NCI-H345 treated with DMSO at 0.1 percent for 48 hours (cell line): ENCODE data around the gene MAPK8.
"Not testable (repeated sequence)": the region's sequence is repeated elsewhere in the genome, so short reads cannot be mapped to it uniquely, and the experiment has no call there.

ENCODE experiments used
- DNase-seq: peaks from one replicate; lab custom pipeline; 2025; ENCODE audit not compliant: unreplicated experiment; lab: John Stamatoyannopoulos, UW

The MAPK8 gene

DNA sequence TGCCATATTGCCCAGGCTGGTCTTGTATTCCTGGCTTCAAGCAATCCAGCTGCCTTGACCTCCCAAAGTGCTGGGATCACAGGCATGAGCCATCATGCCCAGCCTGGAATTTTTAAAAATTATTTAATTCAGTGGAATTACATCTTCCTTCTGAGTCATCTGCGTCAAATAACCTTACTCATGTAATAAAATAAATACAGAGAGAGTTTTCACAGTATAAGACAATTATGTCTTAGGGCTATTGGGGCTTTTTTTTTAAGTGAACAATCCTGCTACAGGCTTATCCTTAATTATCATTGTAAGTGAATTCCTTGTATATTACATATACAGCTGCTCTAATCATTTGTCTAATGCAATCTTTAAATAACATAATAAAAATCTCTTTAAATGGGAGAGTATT is 108.3 kb downstream of the MAPK8 start:
- DNase-seq: no peak

DNA sequence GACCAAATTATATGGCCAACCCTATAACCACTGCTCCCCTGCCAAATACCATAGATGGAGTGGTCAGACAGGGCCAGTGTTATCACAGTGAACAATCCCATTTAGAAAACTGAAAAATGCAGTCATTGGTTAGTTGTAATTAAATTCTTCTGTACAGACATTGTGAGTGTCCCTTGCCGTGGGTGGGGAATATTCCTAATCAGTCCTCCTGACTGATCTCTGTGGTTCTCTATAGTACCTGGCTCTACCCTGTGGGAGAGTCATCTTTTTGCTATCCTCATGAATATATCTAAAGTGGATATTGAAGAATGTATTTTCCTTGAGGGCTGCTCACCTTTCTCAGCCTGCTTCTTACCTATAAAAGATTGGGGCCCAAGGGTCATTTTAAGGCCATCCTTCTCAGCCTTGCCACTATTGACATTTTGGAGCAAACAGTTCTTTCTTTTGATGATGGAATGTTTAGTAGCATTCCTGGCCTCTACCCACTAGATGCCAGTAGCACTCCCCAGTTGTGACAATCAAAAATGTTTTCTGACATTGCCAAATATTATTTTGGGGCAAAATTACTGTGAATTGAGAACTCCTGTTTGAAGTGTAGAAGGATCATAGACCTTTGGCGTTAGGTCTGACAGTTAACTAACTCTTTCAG is 110.2 kb downstream of the MAPK8 start:
- DNase-seq: no peak

DNA sequence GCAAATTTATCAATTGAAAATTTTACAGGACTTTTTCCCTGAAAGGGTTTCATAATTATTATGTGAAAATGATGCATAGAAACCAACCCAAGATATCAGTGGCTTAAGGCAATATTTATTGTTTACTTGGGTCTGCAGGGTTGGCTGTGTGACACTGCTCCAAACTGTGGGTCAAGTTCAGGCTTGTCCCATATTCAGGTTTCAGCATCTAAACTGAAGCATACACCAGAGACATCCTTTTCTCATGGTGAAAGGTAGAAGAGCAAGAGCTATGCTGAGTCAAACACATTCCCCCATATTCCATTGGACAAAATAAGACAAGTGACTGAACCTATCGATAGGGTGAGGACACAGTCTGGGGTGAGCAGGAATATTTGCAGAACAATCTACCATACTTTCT is 110.9 kb downstream of the MAPK8 start:
- DNase-seq: no peak

DNA sequence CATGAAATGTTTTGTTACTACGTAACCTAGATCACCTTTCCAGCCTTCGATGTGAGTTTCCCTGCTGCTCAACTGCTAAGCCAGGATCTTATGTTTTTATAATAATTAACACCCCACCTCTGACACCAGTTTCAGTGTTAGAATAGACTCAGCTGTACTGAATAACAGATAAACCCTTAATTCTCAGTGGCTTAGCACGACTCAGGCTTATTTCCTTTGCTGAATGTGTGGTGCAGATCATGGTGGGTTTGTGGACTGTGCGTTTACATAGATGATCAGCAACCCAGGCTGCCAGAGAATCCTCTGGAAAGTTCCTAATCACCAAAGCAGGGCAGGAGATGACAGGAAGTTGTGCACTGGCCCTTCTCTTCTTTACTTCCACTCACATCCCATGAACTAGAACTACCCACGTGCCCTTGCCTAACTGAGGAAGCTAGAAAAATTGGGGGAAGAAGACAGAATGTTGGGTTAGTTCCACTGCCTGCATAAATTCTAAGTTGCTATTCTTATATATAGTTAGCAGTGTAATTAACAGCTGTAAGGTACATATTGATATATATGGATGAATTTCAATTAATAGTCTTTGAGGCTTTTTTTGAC is 111.8 kb downstream of the MAPK8 start:
- no peak for DNase-seq

DNA sequence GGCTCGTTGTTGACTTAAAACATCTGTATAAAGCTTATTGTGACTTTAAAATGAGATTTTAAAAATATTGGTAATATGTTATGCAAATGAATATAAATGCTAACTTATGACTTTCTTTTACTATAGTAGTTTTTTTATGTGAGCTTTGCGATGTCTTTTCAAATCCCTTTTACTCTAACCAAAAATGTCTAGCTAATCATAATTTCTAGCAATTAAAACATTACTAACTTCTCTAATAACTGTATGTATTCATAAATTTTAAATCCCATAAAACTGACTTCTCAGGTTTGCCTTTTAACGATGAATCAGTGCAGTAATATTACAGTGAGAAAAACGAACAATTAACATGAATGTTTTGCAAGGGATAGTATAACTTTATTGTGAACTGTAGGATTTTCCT is 113.2 kb downstream of the MAPK8 start:
- no peak for DNase-seq

DNA sequence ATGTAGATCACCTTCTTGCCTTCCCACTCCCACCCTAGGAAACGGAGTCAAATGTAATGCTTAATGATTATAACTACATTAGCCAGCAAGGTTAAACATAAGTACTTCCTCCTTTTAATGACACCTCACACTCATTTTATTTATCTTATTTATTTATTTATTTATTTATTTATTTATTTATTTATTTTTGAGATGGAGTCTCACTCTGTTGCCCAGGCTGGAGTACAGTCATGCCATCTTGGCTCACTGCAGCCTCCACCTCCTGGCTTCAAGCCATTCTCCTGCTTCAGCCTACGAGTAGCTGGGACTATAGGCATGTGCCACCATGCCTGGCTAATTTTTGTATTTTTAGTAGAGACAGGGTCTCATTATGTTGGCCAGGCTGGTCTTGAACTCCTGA is 115.4 kb downstream of the MAPK8 start:
- DNase-seq: not testable (repeated sequence)

DNA sequence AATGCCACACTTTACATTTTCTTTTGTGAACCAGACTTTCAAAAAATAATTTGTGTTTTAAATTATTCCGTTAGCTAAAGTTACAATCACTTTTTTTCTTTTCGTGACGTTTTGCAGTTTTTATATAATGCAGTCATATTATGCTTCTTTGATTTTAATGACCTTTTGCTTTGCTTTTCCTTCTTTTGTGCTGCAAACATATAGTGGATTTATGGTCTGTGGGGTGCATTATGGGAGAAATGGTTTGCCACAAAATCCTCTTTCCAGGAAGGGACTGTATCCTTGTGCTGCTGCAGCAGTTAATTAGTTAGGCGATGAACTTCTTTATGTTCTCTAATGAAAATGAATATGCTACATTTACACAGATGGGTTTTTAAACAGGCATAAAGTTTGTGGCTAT is 117.4 kb downstream of the MAPK8 start:
- no peak for DNase-seq

DNA sequence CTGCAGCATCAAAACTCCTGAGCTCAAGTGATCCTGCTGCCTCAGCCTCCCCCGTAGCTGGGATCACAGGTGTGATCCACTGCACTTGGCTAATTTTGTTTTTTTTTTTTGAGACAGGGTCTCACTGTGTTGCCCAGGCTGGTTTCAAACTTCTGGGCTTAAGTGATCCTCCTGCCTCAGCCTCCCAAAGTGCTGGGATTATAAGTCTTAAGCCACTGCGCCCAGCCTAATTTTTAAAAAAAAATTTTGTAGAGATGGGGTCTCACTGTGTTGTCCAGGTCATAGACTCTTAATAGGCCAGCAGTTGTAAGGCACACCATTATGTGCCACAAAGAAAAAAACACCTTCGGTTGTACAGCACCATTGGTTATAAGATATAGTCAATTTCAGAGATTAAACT is 122.4 kb downstream of the MAPK8 start:
- DNase-seq: no peak

DNA sequence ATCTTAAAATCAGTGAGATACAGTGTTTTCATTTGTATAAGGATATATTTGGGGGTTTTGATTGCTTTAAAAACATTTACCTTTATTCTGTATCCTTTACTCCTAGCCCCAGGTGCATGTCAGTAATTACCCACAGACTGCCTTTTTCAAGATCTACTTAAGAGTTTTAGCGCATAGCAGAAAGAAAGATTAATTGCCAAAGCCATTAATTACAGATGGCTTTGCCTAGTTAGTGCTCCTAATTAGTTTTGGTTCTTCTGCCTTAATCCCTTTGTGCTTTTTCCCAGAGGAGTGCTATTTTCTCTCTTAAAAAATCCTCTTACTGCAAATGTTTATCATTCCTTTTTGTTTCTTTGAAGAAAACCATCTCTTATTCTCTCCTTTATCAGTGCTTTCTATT is 122.8 kb downstream of the MAPK8 start:
- no peak for DNase-seq

DNA sequence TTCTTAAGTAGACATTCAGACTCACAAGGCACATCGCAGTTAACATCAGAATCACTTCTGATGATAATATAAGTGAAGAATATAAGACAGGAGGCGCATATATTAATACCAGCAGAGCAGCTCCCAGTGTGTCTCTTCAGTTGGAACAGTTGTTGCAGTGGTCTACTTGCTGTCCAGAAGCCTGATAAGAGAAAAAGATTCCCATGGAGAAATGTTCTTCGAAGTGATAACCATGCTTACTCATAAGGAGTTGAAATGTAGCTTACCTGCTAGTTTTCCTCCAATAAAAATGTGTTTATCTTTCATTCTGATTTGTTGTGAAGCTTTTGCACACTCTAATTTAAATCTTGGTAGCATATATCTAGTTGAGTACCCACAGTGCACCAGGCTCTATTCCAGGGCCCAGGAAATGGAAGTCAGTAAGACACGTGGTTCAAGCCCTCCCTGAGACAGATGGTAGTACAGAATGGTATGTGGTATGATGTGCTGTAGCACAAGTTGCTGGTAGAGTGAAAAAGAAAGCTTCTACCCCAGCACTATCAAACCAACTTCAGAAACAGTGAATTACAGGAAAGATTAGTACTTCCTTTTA is 124.0 kb downstream of the MAPK8 start:
- DNase-seq: no peak

DNA sequence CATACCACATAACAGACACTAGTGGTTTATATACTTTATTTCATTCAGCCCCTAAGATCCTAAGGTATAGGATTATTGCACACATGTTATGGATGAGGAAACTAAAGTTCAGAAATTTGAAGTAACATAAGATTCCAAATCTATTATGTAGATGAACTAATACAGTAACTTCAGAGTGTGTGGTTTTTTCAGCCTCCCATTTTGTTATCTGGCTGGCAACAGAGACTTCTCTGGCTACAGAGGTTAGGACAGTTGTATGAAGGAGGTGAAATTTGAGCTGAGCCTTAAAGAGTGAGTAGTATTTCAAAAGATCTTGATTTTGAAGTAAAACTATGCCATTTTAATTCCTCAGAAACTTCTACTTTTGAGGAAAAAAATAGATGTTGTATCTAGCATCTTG is 125.4 kb downstream of the MAPK8 start:
- DNase-seq: no peak

DNA sequence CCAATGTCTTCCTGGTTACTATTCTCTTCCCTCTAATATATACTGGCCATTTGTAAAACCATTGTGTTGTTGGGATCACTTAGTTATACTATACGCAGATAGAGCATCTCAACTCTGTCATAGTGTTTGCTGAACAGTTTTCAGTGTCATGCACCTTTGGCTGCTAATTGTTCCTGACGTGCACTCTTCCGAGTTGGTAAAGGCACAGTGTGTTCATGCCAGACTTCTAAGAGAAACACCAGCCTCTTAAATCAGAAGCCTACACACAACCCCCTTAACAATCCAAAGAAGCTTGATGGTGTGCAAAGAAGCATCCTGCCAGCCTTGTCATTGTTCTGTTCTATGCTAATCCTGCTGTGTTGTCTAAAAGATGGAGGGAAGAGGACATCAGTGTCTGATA is 131.1 kb downstream of the MAPK8 start:
- no peak for DNase-seq

DNA sequence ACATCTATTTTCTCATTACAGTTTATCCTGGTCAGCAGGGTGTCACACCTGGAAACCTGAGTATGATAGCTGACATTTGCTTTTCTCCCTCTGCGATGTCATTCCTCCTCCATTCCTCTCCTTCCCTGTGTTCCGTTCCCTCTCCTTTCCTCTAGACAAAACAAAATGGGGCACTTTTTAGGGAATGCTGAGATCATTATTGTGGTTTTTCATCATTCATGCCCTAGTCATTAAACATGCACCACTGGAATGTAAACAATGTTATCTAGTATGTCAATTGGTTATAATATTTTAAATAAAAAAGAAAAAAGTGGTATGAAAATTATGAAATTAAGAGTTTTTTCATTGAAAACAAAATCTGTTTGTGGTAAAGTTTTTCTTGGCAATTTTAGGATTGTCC is 132.6 kb downstream of the MAPK8 start:
- no peak for DNase-seq

DNA sequence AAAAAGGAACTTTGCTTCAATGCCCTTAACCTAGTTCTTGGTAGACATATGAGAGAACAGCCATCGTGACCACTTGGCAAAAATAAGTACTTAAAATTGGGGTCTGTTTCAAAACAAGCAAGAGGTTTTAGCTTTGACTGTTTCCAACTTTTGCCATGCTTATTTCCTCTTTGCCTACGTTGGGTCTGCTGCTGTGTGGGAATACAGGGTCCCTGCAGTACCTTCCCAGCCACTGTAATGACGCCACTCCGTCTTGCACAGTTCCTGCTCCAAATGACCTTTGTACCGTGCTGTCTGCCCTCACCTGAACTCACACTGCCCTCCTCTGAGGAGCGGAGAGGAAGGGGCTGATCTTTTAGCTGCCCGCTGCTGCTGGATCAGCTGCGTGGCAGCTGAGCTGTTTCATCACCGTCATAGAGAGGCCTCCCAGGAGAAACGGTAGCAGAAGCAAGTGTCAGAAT is 133.1 kb downstream of the MAPK8 start:
- DNase-seq: no peak

DNA sequence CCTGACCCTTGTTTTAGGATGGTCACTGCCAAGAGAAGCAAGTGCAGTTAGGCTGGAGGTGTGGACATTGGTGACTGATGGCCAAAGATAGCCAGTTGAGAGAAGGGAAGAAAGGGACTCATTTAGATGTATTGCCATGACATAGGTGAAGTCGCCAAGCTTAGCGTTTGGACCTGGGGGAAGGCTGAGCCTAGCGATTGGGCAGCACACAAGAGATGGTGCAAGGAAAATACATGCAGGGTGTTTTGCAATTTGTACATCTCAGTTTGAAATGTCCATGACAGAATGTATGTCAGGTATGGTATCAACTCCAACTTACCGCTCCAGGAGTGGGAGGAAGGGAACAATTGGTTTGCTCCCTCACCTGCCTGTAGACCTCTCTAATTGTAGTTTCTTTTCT is 134.3 kb downstream of the MAPK8 start:
- no peak for DNase-seq

DNA sequence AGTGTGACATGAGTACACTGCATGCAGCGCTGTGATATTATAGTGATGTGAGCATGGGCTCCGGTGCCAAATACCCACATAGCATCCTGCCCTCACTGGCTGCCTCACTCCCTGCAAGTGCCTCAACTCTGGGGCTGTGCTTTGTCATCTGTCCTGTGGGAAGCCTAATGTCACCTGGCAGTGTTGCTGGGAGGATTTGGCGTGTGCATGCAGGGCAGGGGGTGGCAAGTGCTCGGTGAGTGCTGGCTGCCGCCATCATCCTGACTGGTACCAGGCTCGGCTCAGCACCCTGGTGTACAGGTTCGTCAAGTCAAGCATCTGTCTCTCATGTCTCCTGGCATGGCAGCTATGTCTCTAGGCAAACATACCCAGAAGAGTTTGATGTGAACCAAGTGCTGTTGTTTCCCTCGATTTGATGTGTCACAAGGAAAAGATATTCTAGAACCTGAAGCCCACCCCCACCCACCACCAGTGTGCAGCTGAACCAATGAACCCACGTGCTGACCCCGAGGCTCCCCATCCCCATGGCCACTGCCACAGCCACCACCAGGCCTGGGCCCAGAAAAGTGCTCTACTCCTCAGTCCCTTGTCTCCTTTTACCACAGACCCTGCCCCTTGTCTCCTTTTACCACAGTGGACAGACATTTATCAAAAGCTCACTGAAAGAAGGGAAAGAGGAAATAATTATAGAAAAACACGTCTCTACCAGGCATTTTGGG is 135.8 kb downstream of the MAPK8 start:
- no peak for DNase-seq

DNA sequence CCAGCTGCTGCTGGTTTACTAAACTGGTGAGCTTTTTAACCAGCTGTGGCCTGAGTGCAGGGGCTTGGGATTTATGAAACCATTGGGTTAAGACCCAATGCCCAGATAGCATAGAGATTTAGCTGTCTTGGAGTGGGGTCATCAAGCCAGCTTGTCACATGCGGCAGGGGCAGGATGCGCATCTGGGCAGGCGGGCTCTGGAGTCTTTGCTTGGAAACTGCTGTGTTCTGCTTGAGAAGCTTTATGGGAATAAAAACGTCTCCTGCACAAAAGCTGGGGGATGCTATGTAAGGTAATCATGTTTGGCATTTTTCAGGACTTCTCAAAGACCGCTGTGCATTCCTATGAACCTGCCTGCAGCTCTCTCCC is 136.3 kb downstream of the MAPK8 start:
- DNase-seq: no peak

DNA sequence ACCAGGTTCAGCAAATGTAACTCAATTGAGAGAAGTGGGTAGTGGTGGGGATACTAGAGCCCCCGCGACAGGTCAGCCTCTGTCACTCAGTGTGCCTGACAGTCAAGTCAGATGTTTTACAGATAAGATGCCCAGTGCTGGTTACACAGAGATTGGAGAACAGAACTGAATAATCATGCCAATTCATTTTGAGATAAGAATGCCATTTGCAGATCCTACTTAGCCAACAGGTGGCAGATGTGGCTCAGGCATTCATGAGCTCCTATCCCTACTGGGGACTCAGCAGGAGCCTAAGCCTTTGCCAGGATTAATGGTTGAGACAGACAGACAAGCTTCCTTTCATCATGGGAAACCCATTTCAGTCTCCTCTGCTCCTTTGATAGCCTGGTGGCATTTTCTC is 137.8 kb downstream of the MAPK8 start:
- DNase-seq: peak; percentile 70

DNA sequence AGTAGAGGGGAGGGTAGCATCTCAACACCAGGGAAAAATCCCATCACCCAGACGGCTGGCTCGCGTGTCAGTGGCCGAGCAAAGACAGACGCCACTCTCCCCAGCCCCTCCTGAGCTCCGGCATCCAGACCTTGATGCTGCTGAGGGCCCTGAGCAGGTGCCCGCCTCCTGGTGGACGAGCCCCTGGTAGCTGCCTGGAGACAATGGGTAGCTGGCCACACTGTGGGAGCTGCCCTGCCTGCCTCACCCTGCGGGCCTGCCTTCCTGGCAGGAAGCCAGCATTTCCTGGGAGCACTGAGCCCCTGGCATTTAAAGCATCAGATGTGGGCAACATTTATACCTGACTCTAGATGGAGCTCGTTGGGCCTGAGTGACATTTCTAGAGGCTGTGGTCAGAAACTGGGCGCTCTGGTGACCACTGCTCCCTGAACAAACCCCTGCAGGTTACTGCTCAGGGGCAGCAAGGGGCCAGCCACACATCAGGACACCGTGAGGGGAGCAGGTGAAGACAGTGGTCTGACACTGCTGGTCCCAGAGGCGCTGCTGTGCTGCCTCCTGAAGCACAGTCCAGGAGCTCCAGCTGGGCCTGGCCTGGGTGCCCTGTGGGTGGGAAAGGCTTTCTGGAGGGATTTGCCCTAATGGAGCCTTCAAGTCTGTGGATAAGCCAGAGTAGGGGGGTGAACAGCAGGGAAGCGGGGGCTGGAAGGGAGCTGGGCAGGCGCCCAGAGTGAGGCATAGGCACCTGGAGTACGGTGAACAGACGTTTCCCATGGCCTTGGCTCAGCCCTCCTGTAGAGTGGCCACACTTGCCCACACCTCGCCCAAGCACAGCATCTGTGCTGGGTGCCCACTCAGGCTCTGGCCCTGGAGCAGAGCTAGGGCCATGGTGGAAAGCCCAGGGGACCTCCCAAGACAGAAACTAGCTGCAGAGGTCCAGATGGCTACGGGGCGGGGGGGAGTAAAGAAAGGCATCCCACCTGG is 138.7 kb downstream of the MAPK8 start:
- DNase-seq: peak; percentile 61

DNA sequence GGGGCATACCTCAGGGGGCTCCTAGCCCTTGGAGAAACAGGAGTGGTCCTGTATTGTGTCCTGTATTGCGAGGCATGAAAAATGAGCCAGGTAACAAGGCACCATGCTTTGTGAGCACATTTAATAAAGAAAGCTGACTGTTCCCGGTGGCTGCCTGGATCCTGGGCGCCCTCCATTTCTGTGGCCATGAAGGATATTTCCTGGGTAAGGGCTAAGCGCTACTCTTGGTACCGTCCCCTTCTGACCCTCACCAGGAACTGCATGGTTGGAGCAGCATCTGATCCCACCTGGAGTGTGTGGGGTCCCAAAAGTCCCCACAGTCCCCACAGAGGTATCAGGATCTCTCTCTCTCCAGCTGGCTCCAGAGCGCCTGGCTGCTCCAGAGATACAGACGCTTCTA is 139.5 kb downstream of the MAPK8 start:
- DNase-seq: no peak

DNA sequence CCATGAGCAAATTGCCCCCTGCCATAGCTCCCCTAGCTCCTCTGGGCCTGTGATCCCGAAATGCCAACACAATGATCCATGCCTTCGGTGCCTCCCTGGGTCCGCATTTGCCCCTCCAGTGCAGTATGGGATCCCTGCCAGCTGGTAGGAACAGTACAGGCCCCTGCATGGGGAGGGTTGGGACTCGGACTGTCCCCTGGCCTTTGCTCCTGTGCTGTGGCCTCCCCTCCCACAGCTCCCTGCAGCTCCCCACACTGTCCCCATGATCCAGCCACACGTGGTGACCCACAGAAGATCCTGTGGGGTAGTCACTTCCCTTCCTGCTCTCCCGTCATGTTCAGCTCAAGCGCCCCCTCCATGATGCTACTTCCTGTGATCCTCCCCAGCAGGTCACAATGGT is 140.3 kb downstream of the MAPK8 start:
- no peak for DNase-seq
